ENCODE results near the gene ELK1. TPM values are rescaled to one million over a fixed set of nuclear protein-coding genes. Genes with fewer than 3 reads are reported as not detected.

Gene ELK1
- total RNA-seq, 6 experiments from 2014 or later = 14.8 to 23.9 (median 19.7) TPM

- Histone ChIP-seq H3K9me3 (no peaks in the 10 kb centered on the region), H3K4me1 (no peaks in the 10 kb centered on the region), H3K27ac (peak within 1 kb of the TSS; percentile 91 to 98 (median 98)), H3K36me3 (peaks cover 0 to 14% (median under 1%) of the 10 kb centered on the region in 4 donors), H3K27me3 (no peaks in the 10 kb centered on the region), H3K4me3 (peak within 1 kb of the TSS; percentile 45 to 62 (median 61))
- no peak for TF ChIP-seq CTCF (IDR thresholded peaks at IDR 0.05)
- TF ChIP-seq POLR2A (IDR thresholded peaks at IDR 0.05) = peak; percentile 85
- DNase-seq = peak; percentile 89 to 94 (median 93)
- 8% methylated on average over 28 of the region's 54 CpGs for WGBS (ENCODE audit: insufficient coverage, low coverage, low lambda C conversion rate, missing lambda C conversion rate)
- intact Hi-C loops (cut with DNase I) = no loop called here
- ATAC-seq = peak; percentile 92 to 95 (median 92)
These were observed 8.5 kb upstream of the ELK1 start, which contains the start of gene UXT for GRCh38 chrX:47658684-47659420. TSS of gene UXT (minus strand) at chrX:47659180. CDS start at chrX:47658927, 253 bp downstream.

- 40% methylated on average over 13 of the region's 13 CpGs for WGBS (ENCODE audit: insufficient coverage, low coverage, low lambda C conversion rate, missing lambda C conversion rate)
- Histone ChIP-seq H3K36me3 (peaks cover 0 to 14% (median under 1%) of the 10 kb centered on the region in 4 donors), H3K27me3 (no peaks in the 10 kb centered on the region), H3K4me1 (no peaks in the 10 kb centered on the region), H3K9me3 (no peaks in the 10 kb centered on the region), H3K27ac (peak overlapping the region; percentile 91 to 98 (median 98)), H3K4me3 (peak overlapping the region; percentile 45 to 62 (median 61))
- DNase-seq (no peak), ATAC-seq (no peak)
- no peak for TF ChIP-seq CTCF (IDR thresholded peaks at IDR 0.05)
- TF ChIP-seq POLR2A (IDR thresholded peaks at IDR 0.05) = no peak
- intact Hi-C loops (cut with DNase I) = no loop called here
These were observed 7.9 kb upstream of the ELK1 start for GRCh38 chrX:47658301-47658683.

- Histone ChIP-seq H3K27me3 (no peaks in the 10 kb centered on the region), H3K4me3 (peak overlapping the region; percentile 12 to 51 (median 40)), H3K4me1 (peaks cover 0 to 4% (median 0%) of the 10 kb centered on the region in 4 donors), H3K36me3 (peaks cover 0 to 1% (median 0%) of the 10 kb centered on the region in 4 donors), H3K9me3 (no peaks in the 10 kb centered on the region), H3K27ac (peak overlapping the region in 2 of 3 donors; percentile 30 to 78)
- TF ChIP-seq POLR2A (IDR thresholded peaks at IDR 0.05) (peak; percentile 50), CTCF (IDR thresholded peaks at IDR 0.05) (no peak)
- 40% methylated on average over 13 of the region's 19 CpGs for WGBS (ENCODE audit: insufficient coverage, low coverage, low lambda C conversion rate, missing lambda C conversion rate)
- no peak for DNase-seq
- intact Hi-C loops (cut with DNase I) = no loop called here
- peak; percentile 21 to 45 (median 38) for ATAC-seq
These were observed 911 bp upstream of the ELK1 start for GRCh38 chrX:47651043-47651905.

GRCh38 chrX:47649781-47650163, 591 bp downstream of the ELK1 start:
- H3K4me3 ChIP-seq = peak overlapping the region; percentile 24 to 58 (median 50)
- WGBS (ENCODE audit: insufficient coverage, low coverage, low lambda C conversion rate, missing lambda C conversion rate) = 22% methylated on average over 10 of the region's 11 CpGs
- peak overlapping the region; percentile 31 to 78 (median 65) for H3K27ac ChIP-seq
- DNase-seq (no peak), ATAC-seq (no peak)
- no peak for TF ChIP-seq CTCF (IDR thresholded peaks at IDR 0.05)
- no peak for TF ChIP-seq POLR2A (IDR thresholded peaks at IDR 0.05)
- intact Hi-C loops (cut with DNase I) = no loop called here
- no peaks in the 10 kb centered on the region for H3K9me3 ChIP-seq
- H3K4me1 ChIP-seq = peaks cover 0 to 4% (median 0%) of the 10 kb centered on the region in 4 donors
- no peaks in the 10 kb centered on the region for H3K36me3 ChIP-seq
- no peaks in the 10 kb centered on the region for H3K27me3 ChIP-seq

All from right lobe of liver (tissue), 6 donors.